K562 (cell line): ENCODE data around the gene TRIM33. TPM values are rescaled to one million over a fixed set of nuclear protein-coding genes. Genes with fewer than 3 reads are reported as not detected.

Source experiments
- ATAC-seq: fragments of 200-7000 bp; cut with Tn5 transposase; 3 replicates; pipeline ENCODE4 v1.9.1; 2020; ENCODE audit warnings: moderate library complexity
- BruUV-seq: library from RNA; stranded (reverse); fragments of 400-500 nt; replicated peaks from 2 replicates; lab custom pipeline; 2021; lab: Mats Ljungman, UMichigan
- CTCF ChIA-PET: fragments of 300-600 bp; formaldehyde crosslinking; extraction: SDS; loops from one replicate; lab custom pipeline; 2021; ENCODE audit warnings: low intra/inter-chr PET ratio; lab: Yijun Ruan, JAX
- POLR2A ChIA-PET: fragments of 300-600, 350-650 bp; sonication (Branson Sonifier 250); formaldehyde crosslinking; extraction: SDS; loops from one replicate; lab custom pipeline; 2021; ENCODE audit warnings: antibody characterized with exemption, inconsistent platforms; lab: Yijun Ruan, JAX
- DNase-seq, 4 experiments: peaks; one replicate each; pipeline versions ENCODE4 v3.0.0 to v3.0.0-alpha.2; 2011 to 2018; ENCODE audit warnings: low spot score in 3 of 4, mixed read lengths in 3 of 4; ENCODE audit errors: extremely low read depth in 1 of 4
- FAIRE-seq: peaks from 2 replicates; lab custom pipeline; 2011; peaks lifted over from hg19 to GRCh38; lab: Jason Lieb, UNC
- H2AFZ ChIP-seq: 2 replicates; pipeline ENCODE4 v1.6.0; 2011; ENCODE audit warnings: low read depth, low read length, control low read depth, inconsistent platforms
- H3K27ac ChIP-seq: fragments of 200-600 bp; 3 replicates; pipeline ENCODE4 v1.8.0; 2011; ENCODE audit warnings: low read depth, mild to moderate bottlenecking, control low read depth, inconsistent platforms, low read length, moderate library complexity, mixed read lengths; ENCODE audit errors: extremely low read depth
- H3K27me3 ChIP-seq, 2 experiments: fragments of 300-600 bp in 1 of 2; 2 replicates in 1 of 2; 3 replicates in 1 of 2; pipeline versions ENCODE4 v1.6.0 to v1.8.0; 2011; ENCODE audit warnings: inconsistent platforms in 2 of 2, low read length in 2 of 2, mild to moderate bottlenecking in 1 of 2, mixed read lengths in 1 of 2, moderate library complexity in 1 of 2; ENCODE audit not compliant: control insufficient read depth in 2 of 2, insufficient read depth in 2 of 2
- H3K36me3 ChIP-seq: fragments of 300-600 bp; 3 replicates; pipeline ENCODE4 v1.8.0; 2011; ENCODE audit warnings: mild to moderate bottlenecking, low read length, inconsistent platforms; ENCODE audit not compliant: control insufficient read depth, insufficient read depth
- H3K4me1 ChIP-seq, 2 experiments: fragments of 200-600 bp in 1 of 2; replicated peaks in 1 of 2; 2 replicates in 1 of 2; 3 replicates in 1 of 2; pipeline versions ENCODE4 v1.5.1 to v1.8.0; 2011; ENCODE audit warnings: inconsistent platforms in 2 of 2, low read length in 2 of 2, mild to moderate bottlenecking in 1 of 2, mixed read lengths in 1 of 2, moderate library complexity in 1 of 2; ENCODE audit not compliant: control insufficient read depth in 2 of 2, insufficient read depth in 2 of 2
- H3K4me2 ChIP-seq: 2 replicates; pipeline ENCODE4 v1.6.1; 2011; ENCODE audit warnings: low read length, control low read depth, inconsistent platforms, mixed read lengths; ENCODE audit not compliant: insufficient read depth
- H3K4me3 ChIP-seq: fragments of 200-600 bp; sonication (generic), shearing (Covaris generic); 2 replicates; pipeline ENCODE4 v1.5.1; 2016; ENCODE audit warnings: control low read depth, inconsistent platforms
- H3K79me2 ChIP-seq: fragments of 200-600 bp; 3 replicates; pipeline ENCODE4 v1.8.0; 2011; ENCODE audit warnings: low read length, inconsistent platforms; ENCODE audit not compliant: control insufficient read depth, insufficient read depth
- H3K9ac ChIP-seq, 2 experiments: 2 replicates each; pipeline versions ENCODE4 v1.6.0 to v1.6.1; 2011; ENCODE audit warnings: low read depth in 2 of 2, low read length in 2 of 2, control low read depth in 1 of 2, inconsistent platforms in 1 of 2, mild to moderate bottlenecking in 1 of 2, mixed read lengths in 1 of 2; ENCODE audit not compliant: insufficient read depth in 1 of 2
- H3K9me1 ChIP-seq: one replicate; pipeline ENCODE4 v1.6.0; 2011; ENCODE audit warnings: inconsistent platforms, mild to moderate bottlenecking, low read length, moderate library complexity; ENCODE audit not compliant: control insufficient read depth, insufficient read depth
- H3K9me3 ChIP-seq: replicated peaks from 2 replicates; pipeline ENCODE4 v1.5.1; 2011; ENCODE audit warnings: low read depth, low read length, inconsistent platforms; ENCODE audit not compliant: control insufficient read depth, insufficient read depth
- H4K20me1 ChIP-seq: replicated peaks from 2 replicates; pipeline ENCODE4 v1.6.1; 2011; ENCODE audit warnings: low read length, inconsistent platforms, mixed read lengths; ENCODE audit not compliant: control insufficient read depth, insufficient read depth
- CBX8 ChIP-seq: fragments of 200-600 bp; sonication (generic); IDR thresholded peaks from 2 replicates; pipeline ENCODE4 v1.6.1; 2012; ENCODE audit warnings: borderline replicate concordance, mixed run types, low read depth, mild to moderate bottlenecking, moderate library complexity, mixed read lengths, low read length, control low read depth, inconsistent platforms; ENCODE audit not compliant: poor library complexity, severe bottlenecking; ENCODE audit errors: extremely low read depth
- CEBPB ChIP-seq: fragments of 450-650 bp; IDR thresholded peaks from 2 replicates; pipeline ENCODE4 v1.6.1; 2016; ENCODE audit warnings: missing genetic modification characterization, missing compliant biosample characterization
- MTF1 ChIP-seq: fragments of 250-450 bp; sonication (Bioruptor Pico); IDR thresholded peaks from 2 replicates; pipeline ENCODE4 v1.9.0; 2021; ENCODE audit warnings: moderate library complexity, mild to moderate bottlenecking, inconsistent platforms, borderline replicate concordance
- NBN ChIP-seq: fragments of 450-650 bp; IDR thresholded peaks from 2 replicates; pipeline ENCODE4 v1.6.1; 2016; ENCODE audit warnings: low read depth, mild to moderate bottlenecking
- NR4A1 ChIP-seq, 2 experiments: fragments of 250-450 bp in 1 of 2; fragments of 450-650 bp in 1 of 2; sonication (Bioruptor Pico) in 1 of 2; IDR thresholded peaks; 2 replicates each; pipeline versions ENCODE4 v1.4.0 to v1.6.1; 2016 to 2020; ENCODE audit warnings: mild to moderate bottlenecking in 2 of 2, missing compliant biosample characterization in 1 of 2, missing genetic modification characterization in 1 of 2, moderate library complexity in 1 of 2
- POLR2AphosphoS5 ChIP-seq: IDR thresholded peaks from 2 replicates; pipeline ENCODE4 v1.6.1; 2011; ENCODE audit warnings: mild to moderate bottlenecking, low read depth, low read length, moderate library complexity; ENCODE audit not compliant: control insufficient read depth, insufficient read depth
- TEAD1 ChIP-seq, 2 experiments: fragments of 450-650 bp in 1 of 2; sonication (generic) in 1 of 2; formaldehyde crosslinking; IDR thresholded peaks; 2 replicates each; pipeline versions ENCODE4 v1.4.0 to v1.8.0; 2020 to 2022; ENCODE audit warnings: mild to moderate bottlenecking in 2 of 2, missing genetic modification reagents in 1 of 2
- TEAD2 ChIP-seq: fragments of 450-650 bp; IDR thresholded peaks from 2 replicates; pipeline ENCODE4 v1.6.1; 2016; ENCODE audit warnings: missing genetic modification characterization, control low read depth, missing compliant biosample characterization
- ZNF318 ChIP-seq, 2 experiments: fragments of 450-650 bp; IDR thresholded peaks; 2 replicates each; pipeline ENCODE4 v1.6.1; 2016; ENCODE audit warnings: mild to moderate bottlenecking in 2 of 2, borderline replicate concordance in 1 of 2, low read depth in 1 of 2, moderate library complexity in 1 of 2
- ZNF699 ChIP-seq: fragments of 250-450 bp; sonication (Bioruptor Pico); IDR thresholded peaks from 2 replicates; pipeline ENCODE4 v1.8.0; 2021; ENCODE audit warnings: mild to moderate bottlenecking, moderate library complexity; ENCODE audit not compliant: insufficient replicate concordance
- WGBS: fragments of 100-300 bp; shearing (Covaris generic); methylation state at CpG from one replicate; pipeline ENCODE4 v1.1.6; 2016; ENCODE audit warnings: low coverage, mixed read lengths; ENCODE audit not compliant: insufficient coverage; ENCODE audit errors: missing lambda C conversion rate; 5-methylcytosine and 5-hydroxymethylcytosine counted together
- in situ Hi-C: fragments of 300-500 bp; cut with MboI; formaldehyde crosslinking; loops from 4 replicates; pipeline ENCODE4 v1.15.0; 2018; ENCODE audit warnings: inconsistent platforms, mixed read lengths
- intact Hi-C: fragments of 100-400 bp; cut with micrococcal nuclease; formaldehyde crosslinking; loops from 2 replicates; pipeline ENCODE4 v1.14.2; 2022
- polyA plus RNA-seq, 8 experiments: library from polyadenylated mRNA; depleted of rRNA in 4 of 8; stranded (reverse) in 5 of 8; unstranded in 3 of 8; fragments of >200 nt; fragmentation: Nextera tagmentation in 2 of 8; fragmentation: Illumina TruSeq in 1 of 8; extraction: Ambion mirVana in 2 of 8; extraction: Trizol in 1 of 8; gene quantifications; 2 replicates each; pipeline versions ENCODE4 v1.2.1 to v1.2.3, GENCODE V29; 2011 to 2014; ENCODE audit warnings: inconsistent platforms in 1 of 8, missing spikeins in 1 of 8
- total RNA-seq, 7 experiments: library from RNA; depleted of rRNA in 6 of 7; stranded (reverse); fragments of >200 nt in 6 of 7; fragmentation: Illumina TruSeq in 2 of 7; extraction: Trizol in 2 of 7; gene quantifications; 2 replicates each; pipeline versions ENCODE4 v1.2.1 to v1.2.3, GENCODE V29; 2011 to 2021; ENCODE audit warnings: low replicate concordance in 1 of 7
- TF ChIP-seq, protein P1 (sequence below): fragments of 200-800 bp; sonication (Bioruptor generic); IDR thresholded peaks from 2 replicates; pipeline ENCODE4 v1.6.1; 2017; ENCODE audit warnings: missing genetic modification characterization, missing compliant biosample characterization

Gene TRIM33
- total and polyA plus RNA-seq, 9 of the 15 experiments (the other 6 are each of a cell fraction or from before 2014, with no cell fraction given) = 9.3 to 58.4 (median 40.2) TPM

- BruUV-seq = no TSS peak
- in situ Hi-C loops = no loop called here
- no peaks in the 10 kb centered on the region for H3K9me3 ChIP-seq
- ChIA-PET CTCF (no interaction called here), POLR2A (interaction anchor here (1.3 to 1.5 kb wide), 2 partner anchors 13 to 15 kb away, joined by 4 to 5 read pairs; no protein-coding TSS in a partner anchor)
- ATAC-seq (no peak), FAIRE-seq (no peak), DNase-seq (no peak)
- peaks cover 0 to 4% of the 10 kb centered on the region in 2 experiments; a peak in 1 of 5 replicates for H3K4me1 ChIP-seq
- no peak overlapping the region for H3K4me2 ChIP-seq
- H3K9me1 ChIP-seq = no peaks in the 10 kb centered on the region
- no peaks in the 10 kb centered on the region for H4K20me1 ChIP-seq
- no peaks in the 10 kb centered on the region for H3K27me3 ChIP-seq
- intact Hi-C loops = no loop called here
- 89% methylated on average over 2 of the region's 2 CpGs for WGBS
- H3K27ac ChIP-seq = no peak overlapping the region
- peaks cover 99% of the 10 kb centered on the region for H3K79me2 ChIP-seq
- H3K9ac ChIP-seq = no peak overlapping the region
- peaks cover 17% of the 10 kb centered on the region; the same call in 1 of the 3 replicates for H3K36me3 ChIP-seq
- H3K4me3 ChIP-seq = no peak overlapping the region
- no peak overlapping the region for H2AFZ ChIP-seq
- TF ChIP-seq MTF1 (no peak), ZNF318 (IDR thresholded peaks at IDR 0.05; ENCODE audit: borderline replicate concordance in 1 of 2, low read depth in 1 of 2) (no peak), CBX8 (no peak), TEAD2 (no peak), NBN (no peak), NR4A1 (CRISPR knock-in tag; IDR thresholded peaks at IDR 0.05) (no peak), NR4A1 (tag; IDR thresholded peaks at IDR 0.05) (no peak), POLR2AphosphoS5 (no peak), ZNF699 (CRISPR knock-in tag) (no peak), TEAD1 (CRISPR knock-in tag; IDR thresholded peaks at IDR 0.05) (no peak), CEBPB (tag) (no peak)
- TF ChIP-seq, protein P1, sequence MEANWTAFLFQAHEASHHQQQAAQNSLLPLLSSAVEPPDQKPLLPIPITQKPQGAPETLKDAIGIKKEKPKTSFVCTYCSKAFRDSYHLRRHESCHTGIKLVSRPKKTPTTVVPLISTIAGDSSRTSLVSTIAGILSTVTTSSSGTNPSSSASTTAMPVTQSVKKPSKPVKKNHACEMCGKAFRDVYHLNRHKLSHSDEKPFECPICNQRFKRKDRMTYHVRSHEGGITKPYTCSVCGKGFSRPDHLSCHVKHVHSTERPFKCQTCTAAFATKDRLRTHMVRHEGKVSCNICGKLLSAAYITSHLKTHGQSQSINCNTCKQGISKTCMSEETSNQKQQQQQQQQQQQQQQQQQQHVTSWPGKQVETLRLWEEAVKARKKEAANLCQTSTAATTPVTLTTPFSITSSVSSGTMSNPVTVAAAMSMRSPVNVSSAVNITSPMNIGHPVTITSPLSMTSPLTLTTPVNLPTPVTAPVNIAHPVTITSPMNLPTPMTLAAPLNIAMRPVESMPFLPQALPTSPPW (CRISPR knock-in tag) = no peak
Measured at GRCh38 chr1:114495486-114495885, 15.5 kb downstream of the TRIM33 start.
